ENCODE measurements around the gene HS3ST3B1. TPM values are rescaled to one million over a fixed set of nuclear protein-coding genes. Genes with fewer than 3 reads are reported as not detected.

The HS3ST3B1 gene
- total RNA-seq, 1 donor from 2014 or later, result 0.13 TPM

Other genes starting within 250 kb of the HS3ST3B1 start
- gene COX10, start 231.6 kb upstream of the HS3ST3B1 start, total RNA-seq, result 10.5 and 16.2 TPM in 2 replicates
- not detected in 2 replicates for gene CDRT15, start 64.2 kb upstream of the HS3ST3B1 start, total RNA-seq